Activated naive CD4-positive, alpha-beta T cell treated with anti-CD3 and anti-CD28 coated beads, Interleukin-2, amount 10 ng/mL, durations not matched to agents 7 days and 5 days (primary cell): Measurements from ENCODE around the gene TRERF1.

Source experiments
- CTCF ChIA-PET: fragments of 350-600 bp; sonication (Branson Sonifier 250); formaldehyde crosslinking; loops from one replicate; lab custom pipeline; 2021; ENCODE audit warnings: antibody characterized with exemption; lab: Charles Lee
- DNase-seq: peaks from one replicate; pipeline ENCODE4 v3.0.0-alpha.2; 2020
- H3K27ac Mint-ChIP-seq: one replicate; pipeline ENCODE4 v1.8.0; 2021; ENCODE audit warnings: mild to moderate bottlenecking, moderate library complexity, mixed read lengths
- H3K27me3 Mint-ChIP-seq: one replicate; pipeline ENCODE4 v1.8.0; 2021; ENCODE audit warnings: mild to moderate bottlenecking, mixed read lengths
- H3K36me3 Mint-ChIP-seq: one replicate; pipeline ENCODE4 v1.8.0; 2021; ENCODE audit warnings: mixed read lengths
- H3K4me1 Mint-ChIP-seq: one replicate; pipeline ENCODE4 v1.8.0; 2021; ENCODE audit warnings: mixed read lengths
- H3K4me3 Mint-ChIP-seq: one replicate; pipeline ENCODE4 v1.8.0; 2021; ENCODE audit warnings: mild to moderate bottlenecking, moderate library complexity, mixed read lengths
- H3K9me3 Mint-ChIP-seq: one replicate; pipeline ENCODE4 v1.8.0; 2021; ENCODE audit warnings: mixed read lengths

The TRERF1 gene

DNA sequence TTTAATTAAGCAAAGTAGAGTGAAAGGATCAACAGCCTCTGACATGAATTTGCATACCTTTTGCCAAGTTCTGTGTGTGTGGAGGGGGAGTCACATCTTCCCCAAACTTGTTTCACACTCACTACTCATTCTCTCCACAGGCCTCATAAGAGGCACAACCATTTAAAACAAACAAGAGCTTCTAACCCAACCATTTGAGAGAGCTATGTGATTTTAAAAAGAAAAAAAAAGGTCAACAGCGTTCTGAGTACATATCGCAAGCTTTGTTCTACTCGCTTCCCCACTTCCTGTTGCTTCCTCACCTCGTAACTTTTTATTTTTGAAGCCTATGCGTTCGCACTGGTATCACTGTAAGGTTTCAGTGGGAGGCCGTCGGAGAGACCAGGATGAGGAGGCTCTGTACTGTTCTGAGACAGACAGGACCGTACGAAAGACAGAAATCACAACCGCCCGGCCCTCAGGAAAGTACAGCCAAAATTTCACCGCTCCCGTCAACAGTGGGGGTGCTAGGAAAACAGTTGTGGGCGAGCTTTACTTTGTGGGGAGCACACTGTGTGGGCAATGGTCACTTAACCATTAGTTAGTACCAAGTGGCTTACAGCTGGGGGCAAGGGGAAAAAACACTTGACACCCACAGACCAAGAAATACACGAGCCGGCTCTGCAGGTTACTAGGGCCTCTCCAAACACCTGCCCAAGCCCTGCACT is 61.3 kb downstream of the TRERF1 start:
- DNase-seq: peak; percentile 71
- peak overlapping the region; percentile 58 for H3K4me3 Mint-ChIP-seq
- H3K36me3 Mint-ChIP-seq: peaks cover 16% of the 10 kb centered on the region
- no peaks in the 10 kb centered on the region for H3K27me3 Mint-ChIP-seq
- CTCF ChIA-PET: interaction anchor here (0.7 to 3.9 kb wide), 10 partner anchors 12 to 615 kb away, joined by 3 to 17 read pairs (median 4); no protein-coding TSS in a partner anchor
- H3K9me3 Mint-ChIP-seq: no peaks in the 10 kb centered on the region
- H3K27ac Mint-ChIP-seq: peak overlapping the region; percentile 99
- peaks cover 89% of the 10 kb centered on the region for H3K4me1 Mint-ChIP-seq

DNA sequence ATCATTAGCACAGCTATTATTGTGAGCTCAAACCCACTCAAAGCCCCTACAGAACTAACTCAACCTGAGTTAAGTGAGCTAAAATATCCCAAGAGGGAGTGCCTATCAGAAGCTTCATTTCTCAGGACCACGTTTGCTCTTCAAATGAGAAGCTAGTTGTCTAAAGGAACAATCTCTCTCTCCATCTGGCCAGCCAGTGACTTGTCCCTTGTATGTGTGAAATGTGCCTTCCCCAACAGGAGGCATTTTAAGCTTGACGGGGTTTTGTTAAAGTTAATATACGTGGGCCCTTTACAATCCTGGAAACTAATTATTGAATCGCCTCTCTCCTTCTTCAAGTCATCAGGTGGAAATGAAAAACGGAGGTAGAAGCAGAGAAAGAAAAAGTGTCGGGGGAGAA is 62.0 kb downstream of the TRERF1 start:
- Mint-ChIP-seq H3K4me3 (peak overlapping the region; percentile 58), H3K4me1 (peaks cover 85% of the 10 kb centered on the region), H3K9me3 (no peaks in the 10 kb centered on the region), H3K27me3 (no peaks in the 10 kb centered on the region), H3K27ac (peak overlapping the region; percentile 99), H3K36me3 (peaks cover 18% of the 10 kb centered on the region)
- DNase-seq: no peak
- CTCF ChIA-PET: interaction anchor here (0.6 to 3.9 kb wide), 9 partner anchors 11 to 181 kb away, joined by 3 to 17 read pairs (median 6); no protein-coding TSS in a partner anchor

DNA sequence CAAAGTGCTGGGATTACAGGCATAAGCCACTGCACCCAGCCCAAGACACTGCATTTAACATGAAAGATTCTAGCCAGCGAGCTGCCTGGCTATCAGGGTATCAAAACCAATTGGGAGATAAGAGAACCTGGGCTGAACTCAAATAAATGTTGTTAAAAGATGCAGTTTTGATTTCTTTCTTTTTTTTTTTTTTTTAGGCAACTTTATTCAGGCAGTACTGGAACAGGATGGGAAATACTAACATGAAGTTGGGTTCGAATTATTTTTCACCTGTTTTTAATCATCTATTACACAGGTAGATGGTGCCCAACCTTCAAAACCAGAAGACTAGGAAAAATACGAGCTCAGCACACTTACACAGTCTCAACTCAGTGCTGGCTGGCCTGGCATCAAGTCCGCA is 63.7 kb downstream of the TRERF1 start:
- DNase-seq: no peak
- no peaks in the 10 kb centered on the region for H3K9me3 Mint-ChIP-seq
- H3K27me3 Mint-ChIP-seq: no peaks in the 10 kb centered on the region
- H3K27ac Mint-ChIP-seq: peak overlapping the region; percentile 83
- H3K36me3 Mint-ChIP-seq: peaks cover 24% of the 10 kb centered on the region
- CTCF ChIA-PET: interaction anchor here (0.8 to 3.6 kb wide), 4 partner anchors 13 to 78 kb away, joined by 3 to 12 read pairs (median 3); no protein-coding TSS in a partner anchor
- peaks cover 85% of the 10 kb centered on the region for H3K4me1 Mint-ChIP-seq
- no peak overlapping the region for H3K4me3 Mint-ChIP-seq

DNA sequence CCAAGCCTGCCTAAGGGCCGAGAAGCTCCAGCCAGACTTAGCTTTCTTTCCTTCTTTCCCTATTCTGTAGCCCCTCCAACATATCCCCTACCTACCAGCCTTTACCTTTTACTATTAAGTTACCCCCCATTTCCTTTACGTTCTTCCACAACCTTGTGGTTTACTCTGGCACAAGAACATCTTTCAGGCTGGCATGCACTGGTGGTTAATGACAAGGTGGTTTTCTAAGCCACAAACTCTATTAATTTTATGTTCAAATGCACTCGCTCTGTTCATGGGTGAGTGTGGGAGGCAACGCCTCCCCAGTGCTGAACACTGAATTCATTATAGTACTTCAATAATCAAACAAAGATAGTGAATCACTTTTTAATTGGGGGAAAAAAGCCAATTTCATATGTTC is 64.4 kb downstream of the TRERF1 start:
- Mint-ChIP-seq H3K9me3 (no peaks in the 10 kb centered on the region), H3K36me3 (peaks cover 22% of the 10 kb centered on the region), H3K4me3 (no peak overlapping the region), H3K27ac (peak overlapping the region; percentile 1), H3K4me1 (peaks cover 81% of the 10 kb centered on the region), H3K27me3 (no peaks in the 10 kb centered on the region)
- CTCF ChIA-PET: interaction anchor here (0.6 to 1.4 kb wide), 2 partner anchors 160 to 231 kb away, joined by 3 read pairs; no protein-coding TSS in a partner anchor
- no peak for DNase-seq

DNA sequence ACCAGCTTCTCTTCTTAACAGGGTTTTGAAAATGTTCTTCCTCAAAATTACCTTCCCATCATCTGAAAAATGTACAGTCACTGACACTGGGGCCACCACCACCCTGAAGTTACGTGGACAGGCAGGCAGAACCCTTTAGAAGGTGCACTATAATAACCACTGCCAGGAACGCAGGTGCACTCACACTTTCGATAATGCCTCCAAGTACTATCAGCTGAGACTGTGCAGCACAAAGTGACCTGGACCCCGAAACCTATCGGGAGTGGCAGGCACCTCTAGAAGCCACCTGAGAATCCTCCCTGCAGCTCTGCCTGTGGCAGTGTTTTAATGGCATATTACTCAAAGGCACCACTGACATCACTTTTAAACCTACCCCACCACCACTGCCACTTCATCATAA is 66.4 kb downstream of the TRERF1 start:
- DNase-seq: no peak
- peaks cover 75% of the 10 kb centered on the region for H3K4me1 Mint-ChIP-seq
- H3K27me3 Mint-ChIP-seq: no peaks in the 10 kb centered on the region
- no peak overlapping the region for H3K27ac Mint-ChIP-seq
- CTCF ChIA-PET: no interaction called here
- H3K4me3 Mint-ChIP-seq: no peak overlapping the region
- H3K36me3 Mint-ChIP-seq: peaks cover 21% of the 10 kb centered on the region
- no peaks in the 10 kb centered on the region for H3K9me3 Mint-ChIP-seq

DNA sequence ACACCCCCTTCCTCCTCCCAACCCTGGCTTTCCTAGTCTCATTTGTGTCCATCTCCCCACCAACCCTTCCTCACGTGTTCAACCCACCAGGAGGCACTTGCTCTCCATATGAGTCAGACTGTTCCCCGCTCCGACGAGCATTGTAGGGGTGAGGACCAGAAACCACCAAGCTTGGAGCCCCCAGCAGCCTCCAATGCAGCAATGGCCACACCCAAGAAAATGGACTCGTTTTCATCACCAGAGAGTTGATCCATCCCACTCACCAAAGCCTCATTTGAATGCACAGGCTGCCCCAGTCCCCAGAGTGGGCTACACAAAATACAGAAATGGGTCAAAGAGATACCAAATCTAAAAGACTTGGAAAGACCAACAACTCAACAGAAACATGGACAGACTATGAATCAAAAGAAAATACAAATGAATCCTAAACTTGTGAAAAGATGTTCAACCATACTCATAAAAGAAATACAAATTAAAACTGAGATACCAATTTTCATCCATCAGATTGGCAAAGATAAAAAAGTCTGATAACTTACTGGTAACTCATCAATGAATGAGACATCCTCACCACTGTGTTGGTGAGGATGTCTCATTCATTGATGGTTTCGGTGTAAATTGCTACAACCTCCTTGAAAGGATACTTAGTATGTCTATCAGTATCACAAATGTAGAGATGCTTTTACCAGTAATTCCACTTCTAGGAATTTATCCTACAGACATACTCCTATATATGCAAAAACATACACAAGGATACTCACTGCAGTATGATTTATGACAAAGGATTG is 68.1 kb downstream of the TRERF1 start:
- Mint-ChIP-seq H3K4me1 (peaks cover 74% of the 10 kb centered on the region), H3K36me3 (peaks cover 16% of the 10 kb centered on the region), H3K4me3 (no peak overlapping the region), H3K9me3 (no peaks in the 10 kb centered on the region), H3K27ac (no peak overlapping the region), H3K27me3 (no peaks in the 10 kb centered on the region)
- CTCF ChIA-PET: no interaction called here
- DNase-seq: no peak

DNA sequence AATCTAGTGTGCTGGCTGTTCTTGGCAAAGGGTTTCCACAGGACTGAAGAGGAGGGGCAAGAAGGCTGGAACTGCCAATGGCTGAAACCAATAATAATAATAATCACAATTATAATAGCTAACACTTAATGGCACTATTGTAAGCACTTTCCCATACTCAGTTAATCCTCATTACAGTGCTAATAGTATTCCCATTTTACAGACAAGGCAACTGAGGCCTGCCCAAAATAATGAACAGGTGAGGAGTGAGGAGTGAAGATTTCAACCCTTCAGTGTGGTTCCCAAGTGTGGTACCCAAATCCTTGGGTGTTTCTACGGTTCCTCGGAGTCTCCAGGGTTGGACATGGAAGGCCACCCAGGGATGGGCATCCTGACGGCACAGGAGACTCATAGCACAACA is 69.9 kb downstream of the TRERF1 start:
- Mint-ChIP-seq H3K27ac (no peak overlapping the region), H3K9me3 (no peaks in the 10 kb centered on the region), H3K36me3 (peaks cover 12% of the 10 kb centered on the region), H3K27me3 (no peaks in the 10 kb centered on the region), H3K4me3 (no peak overlapping the region), H3K4me1 (peaks cover 75% of the 10 kb centered on the region)
- CTCF ChIA-PET: interaction anchor here (0.9 kb wide), 1 partner anchor 21 kb away, joined by 4 read pairs; no protein-coding TSS in a partner anchor
- DNase-seq: no peak

DNA sequence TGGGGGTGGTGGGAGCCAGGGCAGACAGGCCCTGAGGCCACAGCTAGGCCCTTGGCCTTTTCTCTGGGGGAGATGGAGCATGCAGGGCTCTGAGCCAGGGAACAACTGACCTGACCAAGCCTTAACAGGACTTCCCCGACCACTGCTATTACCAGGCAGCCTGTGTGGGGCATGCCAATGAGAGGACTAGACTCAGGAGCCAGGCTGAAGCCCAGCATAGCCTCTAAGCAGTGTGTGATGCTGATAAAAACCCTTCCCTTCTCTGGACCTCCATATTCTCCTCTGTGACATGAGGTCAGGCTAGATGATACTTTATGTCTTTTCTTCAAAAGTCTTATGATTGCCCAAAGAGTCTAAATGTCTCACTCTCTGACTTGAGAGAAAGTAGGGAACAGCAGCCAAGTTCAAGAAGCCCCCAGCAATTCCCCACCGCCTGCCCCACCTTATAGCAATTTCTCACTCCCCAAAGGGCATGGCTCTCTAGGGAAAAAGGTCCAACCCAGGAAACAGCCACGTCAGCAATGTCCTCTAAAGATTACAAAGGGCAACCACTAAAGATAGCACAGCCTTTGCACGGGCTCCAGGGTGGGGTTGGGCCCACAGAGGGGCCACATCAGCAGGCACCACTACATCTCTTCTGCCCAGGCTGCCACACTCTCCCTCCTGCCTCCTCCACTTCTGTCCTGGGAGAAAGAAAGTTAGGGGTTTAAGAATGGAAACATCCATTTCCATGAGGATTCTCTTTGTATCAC is 71.3 kb downstream of the TRERF1 start:
- peaks cover 70% of the 10 kb centered on the region for H3K4me1 Mint-ChIP-seq
- H3K9me3 Mint-ChIP-seq: no peaks in the 10 kb centered on the region
- CTCF ChIA-PET: interaction anchor here (0.6 kb wide), 1 partner anchor 167 kb away, joined by 3 read pairs; no protein-coding TSS in a partner anchor
- no peaks in the 10 kb centered on the region for H3K27me3 Mint-ChIP-seq
- H3K27ac Mint-ChIP-seq: peak overlapping the region; percentile 31
- H3K4me3 Mint-ChIP-seq: no peak overlapping the region
- H3K36me3 Mint-ChIP-seq: peaks cover 13% of the 10 kb centered on the region
- DNase-seq: no peak

DNA sequence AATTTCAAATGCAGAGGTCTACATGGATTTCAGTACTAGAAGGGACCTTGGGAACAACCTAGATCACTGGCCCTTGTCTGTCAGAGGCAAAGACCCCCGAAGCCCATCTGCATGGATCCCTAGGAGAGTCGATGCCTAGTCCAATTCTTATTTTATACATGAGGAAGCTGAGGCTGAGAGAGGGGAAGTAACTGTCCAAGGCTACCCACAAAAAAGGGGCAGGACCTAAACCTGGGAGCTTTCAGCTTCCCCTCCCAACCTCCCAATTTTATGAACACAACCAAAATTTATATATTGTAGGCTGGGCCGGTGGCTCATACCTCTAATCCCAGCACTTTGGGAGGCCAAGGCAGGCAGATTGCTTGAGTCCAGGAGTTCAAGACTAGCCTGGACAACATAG is 73.2 kb downstream of the TRERF1 start:
- Mint-ChIP-seq H3K27ac (peak overlapping the region; percentile 86), H3K4me3 (peak overlapping the region; percentile 11), H3K36me3 (peaks cover 8% of the 10 kb centered on the region), H3K27me3 (no peaks in the 10 kb centered on the region), H3K9me3 (no peaks in the 10 kb centered on the region), H3K4me1 (peaks cover 66% of the 10 kb centered on the region)
- peak; percentile 18 for DNase-seq
- CTCF ChIA-PET: interaction anchor here (1.0 to 2.5 kb wide), 3 partner anchors 8 to 12 kb away, joined by 3 to 15 read pairs (median 11); no protein-coding TSS in a partner anchor

DNA sequence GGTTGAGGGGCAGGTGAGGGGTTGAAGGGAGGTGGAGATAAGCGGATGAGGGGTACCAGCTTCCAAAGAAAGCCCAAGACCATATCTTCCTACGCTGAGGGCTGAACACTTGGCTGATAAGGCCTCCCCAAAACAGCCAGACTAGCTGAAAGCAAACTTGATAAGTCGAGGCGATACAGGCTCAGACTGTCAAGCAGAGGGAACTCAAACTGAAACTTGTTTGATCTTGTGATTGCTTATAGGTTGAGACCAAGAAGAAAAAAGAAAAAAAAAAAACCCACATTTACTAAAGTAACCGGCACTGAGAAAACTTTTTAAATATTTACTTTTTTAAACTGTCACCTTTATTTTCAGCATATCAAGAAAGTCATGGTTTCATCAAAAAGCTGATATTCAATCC is 73.6 kb downstream of the TRERF1 start:
- peak overlapping the region; percentile 55 for H3K4me3 Mint-ChIP-seq
- H3K36me3 Mint-ChIP-seq: peaks cover 4% of the 10 kb centered on the region
- peak overlapping the region; percentile 86 for H3K27ac Mint-ChIP-seq
- CTCF ChIA-PET: interaction anchor here (1.8 to 2.5 kb wide), 2 partner anchors 11 to 13 kb away, joined by 11 to 15 read pairs; no protein-coding TSS in a partner anchor
- no peaks in the 10 kb centered on the region for H3K9me3 Mint-ChIP-seq
- no peaks in the 10 kb centered on the region for H3K27me3 Mint-ChIP-seq
- DNase-seq: peak; percentile 58
- H3K4me1 Mint-ChIP-seq: peaks cover 62% of the 10 kb centered on the region

DNA sequence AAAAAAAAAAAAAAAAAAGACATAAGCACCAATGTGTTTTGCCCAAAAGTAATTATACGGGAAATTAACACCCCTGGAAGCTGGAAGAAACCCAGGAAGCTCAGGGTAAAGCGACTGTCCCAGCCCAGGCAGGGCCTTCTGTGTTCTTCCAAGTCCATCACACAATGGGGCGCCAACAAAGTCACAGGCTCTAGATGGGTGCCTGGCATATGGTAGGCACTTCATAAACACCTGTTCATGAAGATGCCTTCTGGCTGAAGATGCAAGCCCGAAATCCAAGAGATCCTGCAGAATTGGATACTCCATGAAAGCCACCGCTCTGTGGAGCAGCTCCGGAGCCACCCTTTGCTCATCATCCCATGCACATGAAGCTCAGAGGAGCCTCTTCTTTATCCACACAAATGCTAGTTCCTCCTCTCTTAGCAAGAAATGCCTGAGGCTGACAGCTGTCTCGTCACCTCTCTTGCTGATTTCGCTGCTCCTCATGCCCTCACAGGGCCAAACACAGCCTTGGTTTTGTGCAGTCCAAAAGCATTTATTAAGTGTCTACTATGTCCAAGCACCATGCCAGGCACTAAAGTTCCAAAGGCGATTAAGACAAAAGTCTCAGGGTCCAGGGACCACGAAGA is 76.6 kb downstream of the TRERF1 start:
- H3K4me3 Mint-ChIP-seq: no peak overlapping the region
- H3K4me1 Mint-ChIP-seq: peaks cover 56% of the 10 kb centered on the region
- peaks cover 8% of the 10 kb centered on the region for H3K36me3 Mint-ChIP-seq
- DNase-seq: peak; percentile 15
- no peaks in the 10 kb centered on the region for H3K9me3 Mint-ChIP-seq
- CTCF ChIA-PET: interaction anchor here (1.0 kb wide), 2 partner anchors 9 to 13 kb away, joined by 3 read pairs; no protein-coding TSS in a partner anchor
- no peaks in the 10 kb centered on the region for H3K27me3 Mint-ChIP-seq
- no peak overlapping the region for H3K27ac Mint-ChIP-seq

DNA sequence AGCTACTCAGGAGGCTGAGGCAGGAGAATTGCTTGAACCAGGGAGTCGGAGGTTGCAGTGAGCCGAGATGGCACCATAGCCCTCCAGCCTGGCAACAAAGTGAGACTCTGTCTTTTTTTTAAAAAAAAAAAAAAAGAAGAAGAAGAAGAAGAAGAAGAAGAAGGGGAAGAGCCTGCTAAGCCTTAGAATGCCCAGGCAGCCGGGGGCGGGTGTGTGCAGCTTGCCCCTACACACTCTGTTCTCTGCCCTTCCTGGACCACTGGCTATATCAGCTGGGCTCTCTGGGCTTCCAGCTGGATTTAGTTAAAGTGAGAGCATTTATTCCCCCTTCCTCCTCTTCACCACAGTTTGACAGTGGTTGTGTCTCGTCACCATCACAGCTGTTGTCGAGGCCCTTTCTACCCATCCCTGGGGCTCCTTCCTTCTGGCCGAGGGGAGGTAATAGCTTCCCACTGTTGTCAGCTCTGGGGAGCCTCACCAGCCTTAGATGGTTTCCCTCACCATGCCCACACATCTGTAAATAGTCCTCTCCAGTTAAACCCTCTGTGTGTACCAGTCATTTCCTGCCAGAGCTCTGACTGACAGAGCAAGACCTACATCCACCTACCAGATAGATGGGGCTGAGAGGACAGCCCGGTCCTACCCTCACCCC is 77.6 kb downstream of the TRERF1 start:
- no peaks in the 10 kb centered on the region for H3K9me3 Mint-ChIP-seq
- H3K36me3 Mint-ChIP-seq: peaks cover 11% of the 10 kb centered on the region
- H3K4me3 Mint-ChIP-seq: no peak overlapping the region
- peak overlapping the region; percentile 50 for H3K27ac Mint-ChIP-seq
- CTCF ChIA-PET: interaction anchor here (0.6 to 1.0 kb wide), 3 partner anchors 8 to 43 kb away, joined by 3 read pairs; no protein-coding TSS in a partner anchor
- no peaks in the 10 kb centered on the region for H3K27me3 Mint-ChIP-seq
- DNase-seq: peak; percentile 23
- H3K4me1 Mint-ChIP-seq: peaks cover 55% of the 10 kb centered on the region

DNA sequence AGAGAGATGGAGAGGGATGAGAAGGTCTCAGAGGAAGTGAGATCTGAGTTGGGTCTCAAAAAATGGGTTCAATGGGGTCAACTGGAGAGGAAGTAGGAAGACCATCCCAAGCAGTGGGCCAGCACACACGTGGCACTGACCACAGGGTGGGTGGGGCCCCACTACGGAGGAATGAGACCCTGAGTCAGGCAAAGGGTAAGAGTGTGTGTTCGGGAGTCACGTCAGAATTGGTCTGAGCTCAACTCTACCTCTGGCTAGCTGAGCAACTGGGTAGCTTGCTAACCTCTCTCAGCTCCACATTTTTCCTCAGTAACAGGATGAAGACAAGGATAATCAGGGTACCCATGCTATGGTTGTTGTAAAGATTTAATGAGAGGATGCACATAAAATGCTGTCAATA is 79.0 kb downstream of the TRERF1 start:
- Mint-ChIP-seq H3K9me3 (no peaks in the 10 kb centered on the region), H3K27ac (no peak overlapping the region), H3K4me1 (peaks cover 56% of the 10 kb centered on the region), H3K27me3 (no peaks in the 10 kb centered on the region), H3K4me3 (no peak overlapping the region), H3K36me3 (peaks cover 9% of the 10 kb centered on the region)
- peak; percentile 8 for DNase-seq
- CTCF ChIA-PET: no interaction called here
